Measurements from ENCODE around the gene TMED7.

The TMED7 gene

GRCh38 chr5:115629903-115630302, 4.1 kb upstream of the TMED7 start:
- no peak for DNase-seq (ENCODE audit: low read depth)
- no peak for TF ChIP-seq CTCF (IDR thresholded peaks at IDR 0.05; ENCODE audit: insufficient read depth, low read depth, low read length, missing control alignments)
- H3K4me3 ChIP-seq (ENCODE audit: low read depth, low read length), result no peak overlapping the region

GRCh38 chr5:115627295-115627865, 1.5 kb upstream of the TMED7 start:
- no peak for TF ChIP-seq CTCF (IDR thresholded peaks at IDR 0.05; ENCODE audit: insufficient read depth, low read depth, low read length, missing control alignments)

GRCh38 chr5:115626445-115626823, 598 bp upstream of the TMED7 start:
- DNase-seq (ENCODE audit: low read depth), result no peak
- no peak for TF ChIP-seq CTCF (IDR thresholded peaks at IDR 0.05; ENCODE audit: insufficient read depth, low read depth, low read length, missing control alignments)
- peak overlapping the region; percentile 71 for H3K4me3 ChIP-seq (ENCODE audit: low read depth, low read length)

More at GRCh38 chr5:115627295-115627865, 1.5 kb upstream of the TMED7 start:
- H3K4me3 ChIP-seq (ENCODE audit: low read depth, low read length), result no peak overlapping the region
- no peak for DNase-seq (ENCODE audit: low read depth)

- TF ChIP-seq CTCF (IDR thresholded peaks at IDR 0.05; ENCODE audit: insufficient read depth, low read depth, low read length, missing control alignments), result no peak
- no peak for DNase-seq (ENCODE audit: low read depth)
- H3K4me3 ChIP-seq (ENCODE audit: low read depth, low read length), result peak overlapping the region; percentile 94
These were observed 842 bp downstream of the TMED7 start for GRCh38 chr5:115624994-115625393.

- TF ChIP-seq CTCF (IDR thresholded peaks at IDR 0.05; ENCODE audit: insufficient read depth, low read depth, low read length, missing control alignments), result no peak
- no peak for DNase-seq (ENCODE audit: low read depth)
- H3K4me3 ChIP-seq (ENCODE audit: low read depth, low read length), result peak overlapping the region; percentile 94
These were observed 2.2 kb downstream of the TMED7 start for GRCh38 chr5:115623658-115624057.

- DNase-seq (ENCODE audit: low read depth), result no peak
- TF ChIP-seq CTCF (IDR thresholded peaks at IDR 0.05; ENCODE audit: insufficient read depth, low read depth, low read length, missing control alignments), result no peak
- H3K4me3 ChIP-seq (ENCODE audit: low read depth, low read length), result no peak overlapping the region
These were observed 4.4 kb downstream of the TMED7 start for GRCh38 chr5:115621365-115621900.

GRCh38 chr5:115616892-115617291, 8.9 kb downstream of the TMED7 start:
- TF ChIP-seq CTCF (IDR thresholded peaks at IDR 0.05; ENCODE audit: insufficient read depth, low read depth, low read length, missing control alignments), result no peak
- H3K4me3 ChIP-seq (ENCODE audit: low read depth, low read length), result no peak overlapping the region
- DNase-seq (ENCODE audit: low read depth), result no peak
